DMS79 treated with DMSO at 0.1 percent for 48 hours (cell line): ENCODE data around the gene MAGI2.

ENCODE experiments used
- DNase-seq: peaks from one replicate; lab custom pipeline; 2025; lab: John Stamatoyannopoulos, UW

Gene MAGI2

GRCh38 chr7:77995717-77996116 lies 1457.8 kb downstream of the MAGI2 start:
- no peak for DNase-seq

GRCh38 chr7:77993838-77994237 lies 1459.6 kb downstream of the MAGI2 start:
- peak; percentile 86 for DNase-seq

GRCh38 chr7:77991656-77992055 lies 1461.8 kb downstream of the MAGI2 start:
- peak; percentile 77 for DNase-seq

GRCh38 chr7:77989981-77990566 lies 1463.4 kb downstream of the MAGI2 start:
- peak; percentile 17 for DNase-seq

GRCh38 chr7:77985974-77986339 lies 1467.5 kb downstream of the MAGI2 start:
- no peak for DNase-seq

- no peak for DNase-seq
These were observed 1468.1 kb downstream of the MAGI2 start for GRCh38 chr7:77985232-77985973.

- no peak for DNase-seq
These were observed 1469.5 kb downstream of the MAGI2 start for GRCh38 chr7:77983973-77984372.

GRCh38 chr7:77982926-77983550 lies 1470.4 kb downstream of the MAGI2 start:
- DNase-seq = no peak

- DNase-seq = no peak
These were observed 1473.3 kb downstream of the MAGI2 start for GRCh38 chr7:77980087-77980713.

GRCh38 chr7:77979219-77979618 lies 1474.2 kb downstream of the MAGI2 start:
- no peak for DNase-seq

- DNase-seq = no peak
These were observed 1477.6 kb downstream of the MAGI2 start for GRCh38 chr7:77975672-77976480.

- no peak for DNase-seq
These were observed 1481.7 kb downstream of the MAGI2 start for GRCh38 chr7:77971726-77972125.

GRCh38 chr7:77967429-77967828 lies 1486.0 kb downstream of the MAGI2 start:
- no peak for DNase-seq
